Type B pancreatic cell (in vitro differentiated cells): ENCODE data around the gene GIPC2. TPM values are rescaled to one million over a fixed set of nuclear protein-coding genes. Genes with fewer than 3 reads are reported as not detected.

Experiments used
- DNase-seq: peaks from one replicate; pipeline ENCODE4 v3.0.0; 2021; ENCODE audit warnings: mixed read lengths; ENCODE audit not compliant: unreplicated experiment; ENCODE audit errors: extremely low spot score
- H3K27ac Mint-ChIP-seq: 2 replicates; pipeline ENCODE4 v1.8.0; 2021; ENCODE audit warnings: mild to moderate bottlenecking, mixed read lengths
- H3K27me3 Mint-ChIP-seq: 2 replicates; pipeline ENCODE4 v1.8.0; 2021; ENCODE audit warnings: mixed read lengths
- H3K36me3 Mint-ChIP-seq: 2 replicates; pipeline ENCODE4 v1.8.0; 2021; ENCODE audit warnings: mixed read lengths
- H3K4me1 Mint-ChIP-seq: one replicate; pipeline ENCODE4 v1.8.0; 2021; ENCODE audit warnings: mixed read lengths; ENCODE audit not compliant: unreplicated experiment
- H3K4me3 Mint-ChIP-seq: 2 replicates; pipeline ENCODE4 v1.8.0; 2021; ENCODE audit warnings: mild to moderate bottlenecking, mixed read lengths
- H3K9me3 Mint-ChIP-seq: 2 replicates; pipeline ENCODE4 v1.8.0; 2021; ENCODE audit warnings: mixed read lengths
- CTCF ChIP-seq: fragments of 200-600 bp; sonication (generic); conservative IDR thresholded peaks from 2 replicates; pipeline ENCODE4 v1.5.0; 2021; ENCODE audit warnings: antibody characterized with exemption, mild to moderate bottlenecking
- total RNA-seq: library from RNA; stranded (reverse); gene quantifications from 2 replicates; pipeline ENCODE4 v1.2.1, GENCODE V29; 2021; ENCODE audit warnings: low replicate concordance

The GIPC2 gene
- total RNA-seq, 1 donor from 2014 or later: 2.9 TPM

GRCh38 chr1:78165816-78166215, 120.0 kb downstream of the GIPC2 start:
- no peak overlapping the region for H3K27ac Mint-ChIP-seq
- no peak overlapping the region for H3K4me3 Mint-ChIP-seq
- H3K9me3 Mint-ChIP-seq: no peaks in the 10 kb centered on the region
- no peak for DNase-seq
- no peaks in the 10 kb centered on the region for H3K36me3 Mint-ChIP-seq
- H3K27me3 Mint-ChIP-seq: no peaks in the 10 kb centered on the region
- H3K4me1 Mint-ChIP-seq: no peaks in the 10 kb centered on the region
- TF ChIP-seq CTCF: no peak

DNA sequence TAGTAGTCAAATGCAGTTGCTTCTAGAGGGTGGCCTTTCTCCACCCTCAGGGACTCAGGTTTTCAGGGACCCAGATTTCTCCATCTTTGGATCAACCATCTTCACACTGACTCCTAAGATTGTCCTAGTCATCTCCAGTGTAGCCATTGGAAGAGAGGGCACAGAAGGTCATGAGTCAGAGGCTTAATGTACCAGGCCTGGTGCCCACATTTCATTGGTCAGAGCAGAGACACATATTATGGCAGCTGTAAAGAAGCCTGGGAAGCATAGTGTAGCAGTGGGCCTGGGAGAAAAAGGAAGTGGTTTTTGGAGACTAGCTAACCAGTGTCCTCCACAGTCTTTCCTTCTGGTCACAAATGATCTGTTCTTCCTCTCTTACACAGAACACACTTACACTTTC, 122.5 kb downstream of the GIPC2 start:
- H3K27me3 Mint-ChIP-seq: no peaks in the 10 kb centered on the region
- H3K27ac Mint-ChIP-seq: no peak overlapping the region
- H3K4me1 Mint-ChIP-seq: no peaks in the 10 kb centered on the region
- no peaks in the 10 kb centered on the region for H3K36me3 Mint-ChIP-seq
- DNase-seq: no peak
- H3K9me3 Mint-ChIP-seq: no peaks in the 10 kb centered on the region
- no peak for TF ChIP-seq CTCF
- no peak overlapping the region for H3K4me3 Mint-ChIP-seq

DNA sequence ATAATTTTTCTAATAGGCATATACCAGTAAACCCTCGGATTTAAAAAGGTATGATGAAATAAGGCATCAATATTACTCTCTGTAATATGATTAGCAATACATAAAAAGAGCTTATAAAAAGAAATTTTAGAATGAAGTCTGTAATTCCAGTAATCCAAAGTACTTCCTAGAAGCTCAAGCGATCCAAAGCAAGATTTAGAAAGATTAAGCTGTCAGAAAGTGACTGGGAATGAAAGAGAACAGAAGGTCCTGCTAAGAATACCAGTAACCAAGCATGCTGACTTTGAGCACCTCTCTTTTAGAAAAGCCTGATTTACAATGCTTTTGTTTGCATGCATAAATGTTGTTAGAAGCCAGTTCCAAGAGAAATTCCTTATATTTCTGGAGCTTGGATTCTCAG, 125.1 kb downstream of the GIPC2 start:
- Mint-ChIP-seq H3K9me3 (no peaks in the 10 kb centered on the region), H3K27ac (no peak overlapping the region)
- no peak for DNase-seq

GRCh38 chr1:78171736-78172590, 126.2 kb downstream of the GIPC2 start:
- Mint-ChIP-seq H3K9me3 (no peaks in the 10 kb centered on the region), H3K27me3 (no peaks in the 10 kb centered on the region), H3K36me3 (no peaks in the 10 kb centered on the region), H3K4me1 (no peaks in the 10 kb centered on the region), H3K4me3 (no peak overlapping the region), H3K27ac (no peak overlapping the region)
- no peak for DNase-seq
- no peak for TF ChIP-seq CTCF

More for the DNA sequence above, 125.1 kb downstream of the GIPC2 start:
- no peaks in the 10 kb centered on the region for H3K4me1 Mint-ChIP-seq
- no peak overlapping the region for H3K4me3 Mint-ChIP-seq
- TF ChIP-seq CTCF: no peak
- H3K27me3 Mint-ChIP-seq: no peaks in the 10 kb centered on the region
- H3K36me3 Mint-ChIP-seq: no peaks in the 10 kb centered on the region

GRCh38 chr1:78176448-78176847, 130.7 kb downstream of the GIPC2 start:
- Mint-ChIP-seq H3K4me3 (no peak overlapping the region), H3K27ac (no peak overlapping the region), H3K27me3 (no peaks in the 10 kb centered on the region), H3K9me3 (no peaks in the 10 kb centered on the region), H3K36me3 (no peaks in the 10 kb centered on the region), H3K4me1 (no peaks in the 10 kb centered on the region)
- DNase-seq: no peak
- TF ChIP-seq CTCF: no peak
